IMR-90 (cell line): ENCODE measurements around the gene TRIM41. TPM values are rescaled to one million over a fixed set of nuclear protein-coding genes. Genes with fewer than 3 reads are reported as not detected.

Experiments used
- ATAC-seq: fragments of 200-7000 bp; cut with Tn5 transposase; 2 replicates; pipeline ENCODE4 v1.9.1; 2020; ENCODE audit warnings: low read depth, mild to moderate bottlenecking, moderate library complexity
- BruUV-seq: library from RNA; stranded (reverse); fragments of 400-500 nt; replicated peaks from 2 replicates; lab custom pipeline; 2021; lab: Mats Ljungman, UMichigan
- CTCF ChIA-PET: fragments of 300-600 bp; formaldehyde crosslinking; extraction: SDS; loops from one replicate; lab custom pipeline; 2021; ENCODE audit warnings: antibody characterized with exemption; lab: Yijun Ruan, JAX
- POLR2A ChIA-PET: fragments of 300-600 bp; sonication (Branson Sonifier 250); formaldehyde crosslinking; loops from one replicate; lab custom pipeline; 2022; ENCODE audit warnings: antibody characterized with exemption; ENCODE audit not compliant: unreplicated experiment; lab: Charles Lee
- DNase-seq: peaks from one replicate; pipeline ENCODE4 v3.0.0; 2013
- H2AFZ ChIP-seq: replicated peaks from 2 replicates; pipeline ENCODE3; 2013; ENCODE audit warnings: low read length, mild to moderate bottlenecking; ENCODE audit not compliant: poor library complexity
- H2AK5ac ChIP-seq: 2 replicates; pipeline ENCODE4 v1.6.1; 2013; ENCODE audit warnings: low read depth, low read length, inconsistent platforms
- H2AK9ac ChIP-seq: replicated peaks from 2 replicates; pipeline ENCODE3; 2013; ENCODE audit warnings: mild to moderate bottlenecking, low read depth, low read length, moderate library complexity; ENCODE audit not compliant: poor library complexity
- H2BK120ac ChIP-seq: 2 replicates; pipeline ENCODE4 v1.6.1; 2013; ENCODE audit warnings: low read depth, low read length, inconsistent platforms
- H2BK15ac ChIP-seq: 3 replicates; pipeline ENCODE4 v1.6.1; 2013; ENCODE audit warnings: low read depth, low read length, inconsistent platforms
- H2BK20ac ChIP-seq: 2 replicates; pipeline ENCODE4 v1.6.1; 2013; ENCODE audit warnings: low read depth, mild to moderate bottlenecking, inconsistent platforms, low read length, moderate library complexity
- H2BK5ac ChIP-seq: 2 replicates; pipeline ENCODE4 v1.6.1; 2013; ENCODE audit warnings: mild to moderate bottlenecking, low read depth, low read length, inconsistent platforms; ENCODE audit not compliant: poor library complexity, severe bottlenecking
- H3K14ac ChIP-seq: replicated peaks from 2 replicates; pipeline ENCODE4 v1.6.1; 2013; ENCODE audit warnings: low read depth, low read length, inconsistent platforms
- H3K18ac ChIP-seq: 2 replicates; pipeline ENCODE4 v1.6.1; 2013; ENCODE audit warnings: low read depth, low read length, control low read depth
- H3K23ac ChIP-seq: 2 replicates; pipeline ENCODE4 v1.6.1; 2013; ENCODE audit warnings: low read depth, low read length, inconsistent platforms
- H3K27ac ChIP-seq: 2 replicates; pipeline ENCODE4 v1.5.1; 2013; ENCODE audit warnings: mild to moderate bottlenecking, control low read depth, low read length; ENCODE audit not compliant: insufficient read depth
- H3K27me3 ChIP-seq: 2 replicates; pipeline ENCODE4 v1.6.1; 2013; ENCODE audit warnings: low read length; ENCODE audit not compliant: control insufficient read depth, insufficient read depth
- H3K36me3 ChIP-seq: 2 replicates; pipeline ENCODE4 v1.6.1; 2013; ENCODE audit warnings: low read length, mixed read lengths; ENCODE audit not compliant: control insufficient read depth, insufficient read depth
- H3K4ac ChIP-seq: 2 replicates; pipeline ENCODE4 v1.6.1; 2013; ENCODE audit warnings: low read depth, low read length, inconsistent platforms
- H3K4me1 ChIP-seq: 2 replicates; pipeline ENCODE4 v1.6.1; 2013; ENCODE audit warnings: low read length, mixed read lengths; ENCODE audit not compliant: control insufficient read depth, insufficient read depth
- H3K4me2 ChIP-seq: 2 replicates; pipeline ENCODE4 v1.6.1; 2013; ENCODE audit warnings: low read depth, mild to moderate bottlenecking, control low read depth, low read length, moderate library complexity
- H3K4me3 ChIP-seq: 2 replicates; pipeline ENCODE4 v1.5.1; 2013; ENCODE audit warnings: low read depth, mild to moderate bottlenecking, control low read depth, low read length, moderate library complexity; ENCODE audit not compliant: insufficient read depth
- H3K56ac ChIP-seq: 2 replicates; pipeline ENCODE4 v1.6.1; 2013; ENCODE audit warnings: low read length, inconsistent platforms; ENCODE audit not compliant: insufficient read depth; ENCODE audit errors: extremely low read depth
- H3K79me1 ChIP-seq, 2 experiments: 2 replicates each; pipeline ENCODE4 v1.6.1; 2013; ENCODE audit warnings: low read length in 2 of 2, inconsistent platforms in 1 of 2, low read depth in 1 of 2
- H3K9ac ChIP-seq: 2 replicates; pipeline ENCODE4 v1.6.1; 2013; ENCODE audit warnings: low read depth, low read length, control low read depth
- H3K9me1 ChIP-seq: 2 replicates; pipeline ENCODE4 v1.6.1; 2013; ENCODE audit warnings: low read length, inconsistent platforms; ENCODE audit not compliant: insufficient read depth
- H3K9me3 ChIP-seq: 2 replicates; pipeline ENCODE4 v1.6.1; 2013; ENCODE audit warnings: low read length; ENCODE audit not compliant: control insufficient read depth, insufficient read depth
- H4K20me1 ChIP-seq: 2 replicates; pipeline ENCODE4 v1.6.1; 2013; ENCODE audit warnings: low read length, inconsistent platforms; ENCODE audit not compliant: insufficient read depth
- H4K5ac ChIP-seq: 2 replicates; pipeline ENCODE4 v1.6.1; 2013; ENCODE audit warnings: mild to moderate bottlenecking, low read depth, low read length, control low read depth
- H4K8ac ChIP-seq, 2 experiments: 2 replicates each; pipeline ENCODE4 v1.6.1; 2013; ENCODE audit warnings: low read depth in 2 of 2, low read length in 2 of 2, control low read depth in 1 of 2, inconsistent platforms in 1 of 2
- H4K91ac ChIP-seq: 2 replicates; pipeline ENCODE4 v1.6.1; 2013; ENCODE audit warnings: low read depth, low read length, inconsistent platforms; ENCODE audit not compliant: insufficient read depth
- BHLHE40 ChIP-seq: fragments of 150-350 bp; IDR thresholded peaks from 2 replicates; pipeline ENCODE4 v1.6.1; 2016; ENCODE audit warnings: mild to moderate bottlenecking, low read depth, low read length
- CEBPB ChIP-seq: IDR thresholded peaks from 2 replicates; pipeline ENCODE4 v1.6.1; 2012; ENCODE audit warnings: low read depth, low read length, improper control_type of control experiment
- FOS ChIP-seq: fragments of 150-350 bp; IDR thresholded peaks from 2 replicates; pipeline ENCODE4 v1.6.1; 2016; ENCODE audit warnings: low read depth, low read length
- MAFK ChIP-seq: IDR thresholded peaks from 2 replicates; pipeline ENCODE4 v1.6.1; 2012; ENCODE audit warnings: low read depth, low read length, improper control_type of control experiment
- MAZ ChIP-seq: IDR thresholded peaks from 2 replicates; pipeline ENCODE4 v1.6.1; 2012; ENCODE audit warnings: low read depth, mild to moderate bottlenecking, low read length, improper control_type of control experiment, moderate library complexity, borderline replicate concordance
- MXI1 ChIP-seq: IDR thresholded peaks from 2 replicates; pipeline ENCODE4 v1.6.1; 2012; ENCODE audit warnings: low read depth, mild to moderate bottlenecking, low read length, moderate library complexity, borderline replicate concordance
- NFE2L2 ChIP-seq: fragments of 150-350 bp; IDR thresholded peaks from 2 replicates; pipeline ENCODE4 v1.6.1; 2016; ENCODE audit warnings: low read depth, mild to moderate bottlenecking, low read length
- POLR2A ChIP-seq: IDR thresholded peaks from 2 replicates; pipeline ENCODE4 v1.6.1; 2012; ENCODE audit warnings: mild to moderate bottlenecking, low read depth, low read length
- RAD21 ChIP-seq: IDR thresholded peaks from 2 replicates; pipeline ENCODE4 v1.6.1; 2012; ENCODE audit warnings: low read length, improper control_type of control experiment
- RCOR1 ChIP-seq: IDR thresholded peaks from 2 replicates; pipeline ENCODE4 v1.6.1; 2012; ENCODE audit warnings: mild to moderate bottlenecking, low read length, improper control_type of control experiment; ENCODE audit not compliant: insufficient replicate concordance
- RFX5 ChIP-seq: IDR thresholded peaks from 2 replicates; pipeline ENCODE4 v1.8.0; 2012; ENCODE audit warnings: low read depth, mild to moderate bottlenecking, low read length, moderate library complexity
- SMC3 ChIP-seq: fragments of 150-350 bp; IDR thresholded peaks from 2 replicates; pipeline ENCODE4 v1.6.1; 2016; ENCODE audit warnings: low read depth, mild to moderate bottlenecking, antibody characterized with exemption, low read length, moderate library complexity
- WGBS, 2 experiments: methylation state at CpG; one replicate each; pipeline versions ENCODE4 v1.1.5 to v1.1.7; 2013; ENCODE audit warnings: missing lambda C conversion rate in 2 of 2; ENCODE audit not compliant: insufficient read length in 1 of 2; ENCODE audit errors: extremely low coverage in 2 of 2; 5-methylcytosine and 5-hydroxymethylcytosine counted together
- dilution Hi-C: fragments of 300-500 bp; cut with HindIII; formaldehyde crosslinking; loops from one replicate; pipeline ENCODE4 v1.14.3; 2018; ENCODE audit warnings: low sequenced_read_pairs; ENCODE audit not compliant: unreplicated experiment
- in situ Hi-C: fragments of 300-500 bp; cut with MboI; formaldehyde crosslinking; loops from 3 replicates; pipeline ENCODE4 v1.14.3; 2019; ENCODE audit warnings: low sequenced_read_pairs, inconsistent platforms, mixed read lengths
- intact Hi-C: fragments of 100-400 bp; cut with micrococcal nuclease; formaldehyde crosslinking; loops from 2 replicates; pipeline ENCODE4 v1.10.0; 2022
- polyA plus RNA-seq, 3 experiments: library from polyadenylated mRNA; depleted of rRNA; stranded (reverse); fragments of >200 nt; gene quantifications; 2 replicates each; pipeline ENCODE4 v1.2.3, GENCODE V29; 2012; ENCODE audit warnings: low replicate concordance in 1 of 3
- total RNA-seq: library from RNA; depleted of rRNA; stranded (reverse); fragments of >200 nt; gene quantifications from 2 replicates; pipeline ENCODE4 v1.2.3, GENCODE V29; 2012
- TF ChIP-seq, protein P1 (sequence below): fragments of 150-350 bp; IDR thresholded peaks from 2 replicates; pipeline ENCODE4 v1.6.1; 2017; ENCODE audit warnings: mild to moderate bottlenecking, antibody characterized with exemption, low read length, low read depth
- TF ChIP-seq, protein P2 (sequence below): fragments of 150-350 bp; IDR thresholded peaks from 2 replicates; pipeline ENCODE4 v1.6.1; 2016; ENCODE audit warnings: low read depth, mild to moderate bottlenecking, low read length, moderate library complexity, borderline replicate concordance
- TF ChIP-seq, protein P3 (sequence below): conservative IDR thresholded peaks from 2 replicates; pipeline ENCODE4 v1.5.1; 2012; ENCODE audit warnings: mild to moderate bottlenecking, low read depth, low read length, improper control_type of control experiment

TRIM41 gene
- total and polyA plus RNA-seq, 2 of the 4 experiments (the other 2 are of a cell fraction): 5.9 to 15.7 TPM

DNA sequence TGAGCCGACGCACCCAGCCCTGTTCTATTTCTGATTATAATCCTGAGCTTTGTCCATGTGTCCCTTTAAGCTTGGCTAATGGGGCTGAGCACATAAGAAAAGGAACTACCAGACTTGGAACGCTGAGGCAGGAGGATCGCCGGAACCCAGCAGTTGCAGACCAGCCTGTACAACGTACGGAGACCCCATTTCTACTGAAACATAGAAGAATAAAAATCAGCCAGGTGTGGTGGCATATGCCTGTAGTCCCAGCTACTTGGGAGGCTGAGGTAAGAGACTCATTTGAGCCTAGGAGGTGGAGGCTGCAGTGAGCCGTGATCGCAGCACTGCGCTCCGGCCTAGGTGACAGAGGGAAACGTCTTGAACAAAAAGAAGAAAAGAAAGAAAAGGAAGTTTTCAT lies 40.4 kb upstream of the TRIM41 start:
- dilution Hi-C loops: no loop called here
- Histone ChIP-seq H2BK15ac (no peak overlapping the region), H2BK20ac (no peak overlapping the region), H3K56ac (no peak overlapping the region), H3K4me1 (no peaks in the 10 kb centered on the region), H2AK5ac (no peak overlapping the region), H4K20me1 (peaks cover 2% of the 10 kb centered on the region), H3K79me1 (no peaks in the 10 kb centered on the region), H2AK9ac (no peak overlapping the region), H4K5ac (no peak overlapping the region), H3K9me3 (no peaks in the 10 kb centered on the region), H2BK120ac (no peak overlapping the region), H3K18ac (no peak overlapping the region), H4K91ac (no peak overlapping the region), H3K14ac (no peak overlapping the region), H2BK5ac (no peak overlapping the region), H2AFZ (no peak overlapping the region), H3K27me3 (no peaks in the 10 kb centered on the region), H3K9ac (no peak overlapping the region), H3K23ac (no peak overlapping the region), H3K4me2 (no peak overlapping the region), H3K36me3 (no peaks in the 10 kb centered on the region), H3K27ac (no peak overlapping the region), H4K8ac (no peak overlapping the region), H3K9me1 (peaks cover under 1% of the 10 kb centered on the region; the same call in 1 of the 2 replicates), H3K4ac (no peak overlapping the region), H3K4me3 (no peak overlapping the region)
- DNase-seq (no peak), ATAC-seq (no peak)
- WGBS, 2 experiments: no CpG with 5 or more reads among the region's 12 CpGs
- ChIA-PET POLR2A (no interaction called here), CTCF (no interaction called here)
- TF ChIP-seq POLR2A: no peak
- no peak for TF ChIP-seq RFX5
- TF ChIP-seq, protein P1, sequence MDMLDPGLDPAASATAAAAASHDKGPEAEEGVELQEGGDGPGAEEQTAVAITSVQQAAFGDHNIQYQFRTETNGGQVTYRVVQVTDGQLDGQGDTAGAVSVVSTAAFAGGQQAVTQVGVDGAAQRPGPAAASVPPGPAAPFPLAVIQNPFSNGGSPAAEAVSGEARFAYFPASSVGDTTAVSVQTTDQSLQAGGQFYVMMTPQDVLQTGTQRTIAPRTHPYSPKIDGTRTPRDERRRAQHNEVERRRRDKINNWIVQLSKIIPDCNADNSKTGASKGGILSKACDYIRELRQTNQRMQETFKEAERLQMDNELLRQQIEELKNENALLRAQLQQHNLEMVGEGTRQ: no peak
- TF ChIP-seq RCOR1: no peak
- no peak for TF ChIP-seq FOS
- TF ChIP-seq MAZ: no peak
- TF ChIP-seq, protein P2, sequence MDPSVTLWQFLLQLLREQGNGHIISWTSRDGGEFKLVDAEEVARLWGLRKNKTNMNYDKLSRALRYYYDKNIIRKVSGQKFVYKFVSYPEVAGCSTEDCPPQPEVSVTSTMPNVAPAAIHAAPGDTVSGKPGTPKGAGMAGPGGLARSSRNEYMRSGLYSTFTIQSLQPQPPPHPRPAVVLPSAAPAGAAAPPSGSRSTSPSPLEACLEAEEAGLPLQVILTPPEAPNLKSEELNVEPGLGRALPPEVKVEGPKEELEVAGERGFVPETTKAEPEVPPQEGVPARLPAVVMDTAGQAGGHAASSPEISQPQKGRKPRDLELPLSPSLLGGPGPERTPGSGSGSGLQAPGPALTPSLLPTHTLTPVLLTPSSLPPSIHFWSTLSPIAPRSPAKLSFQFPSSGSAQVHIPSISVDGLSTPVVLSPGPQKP: no peak
- no peak for TF ChIP-seq MAFK
- TF ChIP-seq RAD21: no peak
- no peak for TF ChIP-seq SMC3
- TF ChIP-seq MXI1: no peak
- TF ChIP-seq BHLHE40: no peak
- TF ChIP-seq, protein P3, sequence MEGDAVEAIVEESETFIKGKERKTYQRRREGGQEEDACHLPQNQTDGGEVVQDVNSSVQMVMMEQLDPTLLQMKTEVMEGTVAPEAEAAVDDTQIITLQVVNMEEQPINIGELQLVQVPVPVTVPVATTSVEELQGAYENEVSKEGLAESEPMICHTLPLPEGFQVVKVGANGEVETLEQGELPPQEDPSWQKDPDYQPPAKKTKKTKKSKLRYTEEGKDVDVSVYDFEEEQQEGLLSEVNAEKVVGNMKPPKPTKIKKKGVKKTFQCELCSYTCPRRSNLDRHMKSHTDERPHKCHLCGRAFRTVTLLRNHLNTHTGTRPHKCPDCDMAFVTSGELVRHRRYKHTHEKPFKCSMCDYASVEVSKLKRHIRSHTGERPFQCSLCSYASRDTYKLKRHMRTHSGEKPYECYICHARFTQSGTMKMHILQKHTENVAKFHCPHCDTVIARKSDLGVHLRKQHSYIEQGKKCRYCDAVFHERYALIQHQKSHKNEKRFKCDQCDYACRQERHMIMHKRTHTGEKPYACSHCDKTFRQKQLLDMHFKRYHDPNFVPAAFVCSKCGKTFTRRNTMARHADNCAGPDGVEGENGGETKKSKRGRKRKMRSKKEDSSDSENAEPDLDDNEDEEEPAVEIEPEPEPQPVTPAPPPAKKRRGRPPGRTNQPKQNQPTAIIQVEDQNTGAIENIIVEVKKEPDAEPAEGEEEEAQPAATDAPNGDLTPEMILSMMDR: no peak
- TF ChIP-seq CEBPB: no peak
- no peak for TF ChIP-seq NFE2L2
- intact Hi-C loops: loop anchor here (2.0 kb wide), 1 partner anchor 398 kb away; no protein-coding TSS in a partner anchor
- in situ Hi-C loops: loop anchor here (10.0 kb wide), 1 partner anchor 378 kb away; the partner anchor contains the start of gene MGAT1
- BruUV-seq: no TSS peak
